Sigmoid colon (tissue), 7 donors: ENCODE measurements around the gene TSPAN11. TPM values are rescaled to one million over a fixed set of nuclear protein-coding genes. Genes with fewer than 3 reads are reported as not detected.
A peak's percentile ranks its signal among the peaks of the same experiment; 100 is the strongest.

Experiments used
- DNase-seq: peaks from one replicate; pipeline ENCODE4 v3.0.0-alpha.2; 2019
- H3K27ac ChIP-seq, 4 donors: fragments of 200-600 bp; sonication (generic); one replicate each; pipeline ENCODE4 v1.5.1; 2016 to 2019; ENCODE audit warnings: mild to moderate bottlenecking in 1 of 4
- H3K27me3 ChIP-seq, 3 donors: fragments of 200-600 bp; sonication (generic); one replicate each; pipeline ENCODE4 v1.5.1; 2019; ENCODE audit warnings: mild to moderate bottlenecking in 1 of 3
- H3K36me3 ChIP-seq, 4 donors: fragments of 200-600 bp; sonication (generic); one replicate each; pipeline ENCODE4 v1.5.1; 2016 to 2019
- H3K4me1 ChIP-seq, 4 donors: fragments of 200-600 bp; sonication (generic); one replicate each; pipeline ENCODE4 v1.5.1; 2017 to 2019
- H3K4me3 ChIP-seq, 4 donors: fragments of 200-600 bp; sonication (generic); one replicate each; pipeline ENCODE4 v1.5.1; 2017 to 2019; ENCODE audit warnings: mild to moderate bottlenecking in 2 of 4, moderate library complexity in 1 of 4
- H3K9me3 ChIP-seq, 4 donors: fragments of 200-600 bp in 3 of 4; sonication (generic) in 3 of 4; one replicate each; pipeline versions ENCODE4 v1.5.1 to v1.6.1; 2013 to 2019
- EP300 ChIP-seq, 4 donors: sonication (generic); formaldehyde crosslinking; IDR thresholded peaks; one replicate each; pipeline ENCODE4 v1.6.1; 2017; ENCODE audit warnings: antibody characterized with exemption in 4 of 4
- POLR2A ChIP-seq, 2 donors: fragments of 450-650 bp; IDR thresholded peaks; one replicate each; pipeline ENCODE4 v1.6.1; 2016; ENCODE audit warnings: antibody characterized with exemption in 2 of 2, mild to moderate bottlenecking in 2 of 2, moderate library complexity in 2 of 2
- POLR2AphosphoS5 ChIP-seq, 4 donors: sonication (generic); formaldehyde crosslinking; IDR thresholded peaks; one replicate each; pipeline ENCODE4 v1.6.1; 2017; ENCODE audit warnings: antibody characterized with exemption in 4 of 4
- WGBS, 2 donors: extraction: QIAGEN DNeasy Blood & Tissue Kit; methylation state at CpG; one replicate each; pipeline ENCODE4 v1.1.7; 2013; 5-methylcytosine and 5-hydroxymethylcytosine counted together
- intact Hi-C: fragments of 100-400 bp; cut with DNase I; formaldehyde crosslinking; loops from one replicate; pipeline ENCODE4 v1.15.1; 2023
- polyA plus RNA-seq, 3 donors: library from polyadenylated mRNA; stranded (reverse); fragments of 200-250 nt; gene quantifications; one replicate each; pipeline ENCODE4 v1.2.3, GENCODE V29; 2013
- total RNA-seq, 4 donors: library from RNA; depleted of rRNA; stranded (reverse); fragments of >200 nt; gene quantifications; one replicate each; pipeline ENCODE4 v1.1.0, GENCODE V29; 2016
- TF ChIP-seq, protein P1 (sequence below), 4 experiments: fragments of 450-650 bp in 3 of 4; fragments of 200-600 bp in 1 of 4; IDR thresholded peaks; one replicate each; pipeline ENCODE4 v1.5.1; 2016 to 2019; ENCODE audit warnings: antibody characterized with exemption in 4 of 4, mild to moderate bottlenecking in 3 of 4, moderate library complexity in 2 of 4
- donor health status: healthy with polysubstance abuse.
- donor health status: Bipolar disorder and iron deficiency.
- donor health status: healthy.

TSPAN11 gene
- total and polyA plus RNA-seq, 7 donors: 0.23 to 18.9 (median 7.8) TPM

DNA sequence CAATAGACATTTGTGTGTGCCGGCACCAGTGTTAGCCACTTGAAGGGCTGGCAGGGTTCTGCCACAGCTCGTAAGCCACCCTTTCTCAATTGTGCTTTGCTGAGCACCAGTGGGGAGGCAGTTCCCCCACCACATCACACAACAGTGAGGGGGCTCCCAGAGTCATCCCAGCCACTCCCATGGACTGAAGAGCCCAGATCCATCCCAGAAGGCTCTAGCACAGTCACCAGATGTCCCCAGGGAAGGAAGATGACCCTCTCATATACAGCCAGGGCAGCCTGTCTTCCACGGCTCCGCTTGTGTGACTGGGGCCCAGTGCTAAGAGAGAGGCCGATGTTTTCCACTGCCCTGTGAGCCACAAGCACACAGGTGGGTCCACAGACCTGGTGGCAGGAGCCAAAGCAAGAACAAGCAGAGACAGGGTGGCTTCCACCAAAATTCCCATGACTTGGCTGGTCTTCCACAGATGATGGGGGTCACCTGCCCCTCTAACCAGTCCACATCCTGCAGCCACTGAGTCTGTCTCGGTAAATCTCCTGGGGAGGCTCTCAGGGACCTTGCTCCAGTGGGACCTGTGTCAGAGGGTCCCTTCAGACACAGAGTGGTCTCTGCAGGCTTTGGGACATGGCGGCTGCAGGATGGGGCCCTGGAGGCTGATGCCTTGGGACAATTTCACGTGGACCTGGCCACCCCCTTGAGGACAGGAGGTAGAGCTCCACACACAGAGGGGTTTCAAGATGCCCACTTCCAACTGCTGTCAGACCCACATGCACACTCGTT is 75.2 kb downstream of the TSPAN11 start:
- Histone ChIP-seq H3K36me3 (no peaks in the 10 kb centered on the region), H3K9me3 (no peaks in the 10 kb centered on the region), H3K27me3 (no peaks in the 10 kb centered on the region), H3K27ac (no peak overlapping the region), H3K4me1 (peaks cover 0 to 1% (median 0%) of the 10 kb centered on the region in 4 donors), H3K4me3 (no peak overlapping the region)
- DNase-seq: peak; percentile 47
- TF ChIP-seq, protein P1, sequence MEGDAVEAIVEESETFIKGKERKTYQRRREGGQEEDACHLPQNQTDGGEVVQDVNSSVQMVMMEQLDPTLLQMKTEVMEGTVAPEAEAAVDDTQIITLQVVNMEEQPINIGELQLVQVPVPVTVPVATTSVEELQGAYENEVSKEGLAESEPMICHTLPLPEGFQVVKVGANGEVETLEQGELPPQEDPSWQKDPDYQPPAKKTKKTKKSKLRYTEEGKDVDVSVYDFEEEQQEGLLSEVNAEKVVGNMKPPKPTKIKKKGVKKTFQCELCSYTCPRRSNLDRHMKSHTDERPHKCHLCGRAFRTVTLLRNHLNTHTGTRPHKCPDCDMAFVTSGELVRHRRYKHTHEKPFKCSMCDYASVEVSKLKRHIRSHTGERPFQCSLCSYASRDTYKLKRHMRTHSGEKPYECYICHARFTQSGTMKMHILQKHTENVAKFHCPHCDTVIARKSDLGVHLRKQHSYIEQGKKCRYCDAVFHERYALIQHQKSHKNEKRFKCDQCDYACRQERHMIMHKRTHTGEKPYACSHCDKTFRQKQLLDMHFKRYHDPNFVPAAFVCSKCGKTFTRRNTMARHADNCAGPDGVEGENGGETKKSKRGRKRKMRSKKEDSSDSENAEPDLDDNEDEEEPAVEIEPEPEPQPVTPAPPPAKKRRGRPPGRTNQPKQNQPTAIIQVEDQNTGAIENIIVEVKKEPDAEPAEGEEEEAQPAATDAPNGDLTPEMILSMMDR (IDR thresholded peaks at IDR 0.05): no peak
- TF ChIP-seq POLR2AphosphoS5 (IDR thresholded peaks at IDR 0.05) (no peak), EP300 (IDR thresholded peaks at IDR 0.05) (no peak)
- 94 to 95% methylated on average over 9 of the region's 9 CpGs for WGBS, 2 donors
- intact Hi-C loops: no loop called here

DNA sequence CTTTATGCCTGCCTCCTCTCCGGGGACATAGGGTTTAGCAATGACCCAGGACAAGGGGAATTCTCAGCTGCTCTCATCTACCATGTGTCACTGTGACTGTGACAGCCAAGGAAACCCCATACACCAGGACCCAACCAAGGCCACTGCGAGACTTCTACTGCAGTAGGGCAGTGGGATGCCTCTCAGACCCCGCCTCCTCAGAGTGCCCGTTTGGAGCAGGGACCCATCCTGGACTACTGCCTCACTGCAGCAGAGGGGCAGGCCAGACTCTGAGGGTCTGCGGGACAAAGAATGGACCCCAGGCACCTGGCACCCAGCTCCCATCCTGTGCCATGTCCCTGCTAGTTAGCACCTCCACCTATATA is 75.8 kb downstream of the TSPAN11 start:
- Histone ChIP-seq H3K4me3 (no peak overlapping the region), H3K27ac (no peak overlapping the region), H3K27me3 (no peaks in the 10 kb centered on the region), H3K36me3 (no peaks in the 10 kb centered on the region), H3K9me3 (no peaks in the 10 kb centered on the region), H3K4me1 (no peaks in the 10 kb centered on the region)
- TF ChIP-seq POLR2A (IDR thresholded peaks at IDR 0.05) (no peak), EP300 (IDR thresholded peaks at IDR 0.05) (no peak)
- WGBS, 2 donors: 89% methylated on average over 5 of the region's 5 CpGs
- intact Hi-C loops: no loop called here
- peak; percentile 55 for DNase-seq

DNA sequence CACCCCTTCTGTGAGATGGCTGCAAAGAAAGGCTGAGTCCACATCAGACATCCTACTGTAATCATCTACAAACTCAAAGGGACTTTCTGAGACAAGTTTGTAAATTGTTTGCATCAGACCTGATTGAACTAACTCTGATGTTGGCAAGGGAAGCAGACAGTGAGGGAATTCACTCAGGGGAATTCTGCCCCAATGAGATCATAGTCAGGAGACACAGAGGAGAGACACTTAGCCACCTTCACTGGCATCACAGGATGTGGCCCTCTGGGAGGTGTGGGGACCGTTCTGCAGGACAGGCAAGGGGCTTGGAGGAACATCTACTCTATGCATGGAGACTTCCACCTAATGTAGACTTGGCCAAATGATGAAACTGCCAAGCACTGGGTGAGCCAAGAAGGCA is 76.5 kb downstream of the TSPAN11 start:
- TF ChIP-seq EP300 (IDR thresholded peaks at IDR 0.05): no peak
- TF ChIP-seq, protein P1 (IDR thresholded peaks at IDR 0.05): no peak
- no peak for TF ChIP-seq POLR2AphosphoS5 (IDR thresholded peaks at IDR 0.05)
- DNase-seq: peak; percentile 46
- intact Hi-C loops: no loop called here
- H3K4me3 ChIP-seq: no peak overlapping the region
- no peak overlapping the region for H3K27ac ChIP-seq
- H3K36me3 ChIP-seq: no peaks in the 10 kb centered on the region
- WGBS, 2 donors: 73 to 78% methylated on average over 1 of the region's 1 CpG
- no peaks in the 10 kb centered on the region for H3K9me3 ChIP-seq
- no peaks in the 10 kb centered on the region for H3K4me1 ChIP-seq
- no peaks in the 10 kb centered on the region for H3K27me3 ChIP-seq

DNA sequence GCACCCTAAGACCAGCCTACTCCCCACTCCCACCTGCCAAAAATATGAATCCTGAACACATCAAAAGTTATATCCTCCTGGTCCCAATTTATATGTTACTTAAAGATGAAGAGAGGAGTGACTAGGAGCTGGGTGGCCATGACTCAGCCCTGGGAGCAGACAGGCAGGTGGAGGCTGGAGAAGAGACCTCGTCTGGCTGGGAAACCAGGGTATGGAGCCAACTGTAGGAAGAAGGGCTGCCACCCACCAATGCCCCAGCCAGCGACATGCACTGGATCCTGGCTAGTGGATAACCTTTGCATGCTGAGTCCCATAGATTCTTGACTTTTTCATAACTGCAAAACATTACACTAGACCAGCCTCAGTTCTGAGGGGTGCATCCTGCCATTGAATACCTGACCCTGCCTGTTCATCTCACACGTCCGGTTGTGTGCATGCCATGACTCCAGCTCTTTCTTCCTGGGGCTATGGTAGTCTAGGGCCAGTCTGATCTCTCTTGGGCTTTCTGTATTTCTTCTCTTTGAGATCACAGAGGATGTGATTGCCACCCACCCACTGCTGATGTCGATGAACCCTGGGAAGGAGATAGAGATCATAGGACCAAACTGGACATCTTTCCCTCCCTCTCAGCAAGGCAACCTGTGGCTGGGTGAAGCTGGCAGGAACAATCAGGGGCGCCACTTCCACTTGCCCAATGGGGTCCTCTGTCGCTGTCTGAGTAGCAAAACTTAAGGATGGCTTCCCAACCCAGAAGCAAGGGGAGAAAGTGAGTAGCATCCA is 77.5 kb downstream of the TSPAN11 start:
- H3K36me3 ChIP-seq: no peaks in the 10 kb centered on the region
- H3K9me3 ChIP-seq: no peaks in the 10 kb centered on the region
- H3K4me3 ChIP-seq: no peak overlapping the region
- H3K27me3 ChIP-seq: no peaks in the 10 kb centered on the region
- DNase-seq: peak; percentile 48
- no peaks in the 10 kb centered on the region for H3K4me1 ChIP-seq
- TF ChIP-seq, protein P1 (IDR thresholded peaks at IDR 0.05): no peak
- no peak for TF ChIP-seq EP300 (IDR thresholded peaks at IDR 0.05)
- TF ChIP-seq POLR2AphosphoS5 (IDR thresholded peaks at IDR 0.05): no peak
- TF ChIP-seq POLR2A (IDR thresholded peaks at IDR 0.05): no peak
- intact Hi-C loops: no loop called here
- no peak overlapping the region for H3K27ac ChIP-seq
- 94 to 95% methylated on average over 7 of the region's 7 CpGs for WGBS, 2 donors

DNA sequence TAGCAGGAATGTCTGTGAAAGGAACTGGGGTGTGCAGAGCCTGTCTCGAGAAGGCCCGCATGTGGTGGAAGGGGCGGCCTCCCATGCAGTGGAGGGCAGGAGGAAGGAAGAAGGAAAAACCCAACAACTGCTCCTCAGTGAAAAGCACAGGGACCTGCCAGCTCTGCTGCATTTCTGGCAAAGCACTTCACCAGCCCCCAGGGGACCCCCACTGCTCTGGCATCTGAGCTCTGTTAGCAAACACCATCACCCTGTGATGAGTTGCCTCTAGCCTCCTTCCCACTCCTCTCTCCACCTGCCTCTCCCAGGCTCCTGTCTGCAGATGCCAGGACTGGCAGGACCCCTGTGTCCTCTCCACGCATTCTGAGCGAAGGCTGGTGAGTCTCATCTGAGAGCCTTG is 78.1 kb downstream of the TSPAN11 start:
- H3K27ac ChIP-seq: no peak overlapping the region
- intact Hi-C loops: no loop called here
- TF ChIP-seq EP300 (IDR thresholded peaks at IDR 0.05) (no peak), POLR2AphosphoS5 (IDR thresholded peaks at IDR 0.05) (no peak), POLR2A (IDR thresholded peaks at IDR 0.05) (no peak)
- TF ChIP-seq, protein P1 (IDR thresholded peaks at IDR 0.05): no peak
- 94 to 95% methylated on average over 5 of the region's 5 CpGs for WGBS, 2 donors
- no peak overlapping the region for H3K4me3 ChIP-seq
- H3K27me3 ChIP-seq: no peaks in the 10 kb centered on the region
- H3K36me3 ChIP-seq: no peaks in the 10 kb centered on the region
- no peaks in the 10 kb centered on the region for H3K9me3 ChIP-seq
- DNase-seq: peak; percentile 46
- H3K4me1 ChIP-seq: no peaks in the 10 kb centered on the region
